Measurements from ENCODE around the gene PCDHGA12. TPM values are rescaled to one million over a fixed set of nuclear protein-coding genes. Genes with fewer than 3 reads are reported as not detected.
A peak's percentile ranks its signal among the peaks of the same experiment; 100 is the strongest.
"Not testable (repeated sequence)": the region's sequence is repeated elsewhere in the genome, so short reads cannot be mapped to it uniquely, and the experiment has no call there.

The PCDHGA12 gene
- total and polyA plus RNA-seq, 9 donors: 2.0 to 10.4 (median 7.5) TPM

DNA sequence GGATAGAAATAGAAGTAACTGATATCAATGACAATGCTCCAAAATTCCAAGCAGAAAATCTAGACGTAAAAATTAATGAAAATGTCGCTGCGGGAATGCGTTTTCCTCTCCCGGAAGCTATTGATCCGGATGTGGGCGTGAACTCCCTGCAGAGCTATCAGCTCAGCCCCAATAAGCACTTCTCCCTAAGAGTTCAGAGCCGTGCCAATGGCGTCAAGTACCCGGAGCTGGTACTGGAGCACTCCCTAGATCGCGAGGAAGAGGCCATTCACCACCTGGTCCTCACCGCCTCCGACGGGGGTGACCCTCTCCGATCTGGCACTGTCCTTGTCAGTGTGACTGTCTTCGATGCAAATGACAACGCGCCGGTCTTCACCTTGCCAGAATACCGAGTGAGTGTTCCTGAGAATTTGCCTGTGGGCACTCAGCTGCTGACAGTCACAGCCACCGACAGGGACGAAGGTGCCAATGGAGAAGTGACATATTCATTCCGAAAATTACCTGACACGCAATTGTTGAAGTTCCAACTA, 16.7 kb upstream of the PCDHGA12 start:
- no peak for TF ChIP-seq POLR2A (IDR thresholded peaks at IDR 0.05)
- TF ChIP-seq, protein P1, sequence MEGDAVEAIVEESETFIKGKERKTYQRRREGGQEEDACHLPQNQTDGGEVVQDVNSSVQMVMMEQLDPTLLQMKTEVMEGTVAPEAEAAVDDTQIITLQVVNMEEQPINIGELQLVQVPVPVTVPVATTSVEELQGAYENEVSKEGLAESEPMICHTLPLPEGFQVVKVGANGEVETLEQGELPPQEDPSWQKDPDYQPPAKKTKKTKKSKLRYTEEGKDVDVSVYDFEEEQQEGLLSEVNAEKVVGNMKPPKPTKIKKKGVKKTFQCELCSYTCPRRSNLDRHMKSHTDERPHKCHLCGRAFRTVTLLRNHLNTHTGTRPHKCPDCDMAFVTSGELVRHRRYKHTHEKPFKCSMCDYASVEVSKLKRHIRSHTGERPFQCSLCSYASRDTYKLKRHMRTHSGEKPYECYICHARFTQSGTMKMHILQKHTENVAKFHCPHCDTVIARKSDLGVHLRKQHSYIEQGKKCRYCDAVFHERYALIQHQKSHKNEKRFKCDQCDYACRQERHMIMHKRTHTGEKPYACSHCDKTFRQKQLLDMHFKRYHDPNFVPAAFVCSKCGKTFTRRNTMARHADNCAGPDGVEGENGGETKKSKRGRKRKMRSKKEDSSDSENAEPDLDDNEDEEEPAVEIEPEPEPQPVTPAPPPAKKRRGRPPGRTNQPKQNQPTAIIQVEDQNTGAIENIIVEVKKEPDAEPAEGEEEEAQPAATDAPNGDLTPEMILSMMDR (IDR thresholded peaks at IDR 0.05): no peak
- TF ChIP-seq EP300 (IDR thresholded peaks at IDR 0.05): no peak
- H3K27ac ChIP-seq: no peak overlapping the region
- peaks cover 14 to 56% of the 10 kb centered on the region in 2 donors for H3K9me3 ChIP-seq
- H3K4me3 ChIP-seq: peak overlapping the region; percentile 16
- WGBS, 3 donors: 15 to 20% (median 16%) methylated on average over 25 of the region's 25 CpGs
- intact Hi-C loops (cut with DNase I): loop anchor here in 1 of 4 donors (10.0 kb wide), 1 partner anchor 111 kb away; no protein-coding TSS in a partner anchor
- peaks cover 2% of the 10 kb centered on the region for H3K4me1 ChIP-seq (ENCODE audit: insufficient read depth)
- no peaks in the 10 kb centered on the region for H3K27me3 ChIP-seq
- H3K36me3 ChIP-seq: peaks cover 4% of the 10 kb centered on the region
- peak in 1 of 5 donors; percentile 12 for DNase-seq

DNA sequence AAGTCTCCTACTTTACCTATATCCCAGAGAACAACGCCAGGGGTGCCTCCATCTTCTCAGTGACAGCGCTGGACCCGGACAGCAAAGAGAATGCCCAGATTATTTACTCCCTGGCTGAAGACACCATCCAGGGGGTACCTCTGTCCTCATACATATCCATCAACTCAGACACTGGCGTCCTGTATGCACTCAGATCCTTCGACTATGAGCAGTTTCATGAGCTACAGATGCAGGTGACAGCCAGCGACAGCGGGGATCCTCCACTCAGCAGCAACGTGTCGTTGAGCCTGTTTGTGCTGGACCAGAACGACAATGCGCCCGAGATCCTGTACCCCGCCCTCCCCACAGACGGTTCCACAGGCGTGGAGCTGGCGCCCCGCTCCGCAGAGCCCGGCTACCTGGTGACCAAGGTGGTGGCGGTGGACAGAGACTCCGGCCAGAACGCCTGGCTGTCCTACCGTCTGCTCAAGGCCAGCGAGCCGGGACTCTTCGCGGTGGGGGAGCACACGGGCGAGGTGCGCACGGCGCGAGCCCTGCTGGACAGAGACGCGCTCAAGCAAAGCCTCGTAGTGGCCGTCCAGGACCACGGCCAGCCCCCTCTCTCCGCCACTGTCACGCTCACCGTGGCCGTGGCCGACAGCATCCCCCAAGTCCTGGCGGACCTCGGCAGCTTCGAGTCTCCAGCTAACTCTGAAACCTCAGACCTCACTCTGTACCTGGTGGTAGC, 15.6 kb upstream of the PCDHGA12 start:
- H3K9me3 ChIP-seq: peaks cover 16 to 56% of the 10 kb centered on the region in 2 donors
- WGBS, 3 donors: 22 to 37% (median 23%) methylated on average over 36 to 46 of the region's 46 CpGs
- H3K36me3 ChIP-seq; H3K4me1 ChIP-seq (ENCODE audit: insufficient read depth); DNase-seq; H3K27me3 ChIP-seq; H3K4me3 ChIP-seq; H3K27ac ChIP-seq: not testable (repeated sequence)
- intact Hi-C loops (cut with DNase I): loop anchor here in 2 of 4 donors (5.0 to 10.0 kb wide), 2 partner anchors 110 to 143 kb away; no protein-coding TSS in a partner anchor

DNA sequence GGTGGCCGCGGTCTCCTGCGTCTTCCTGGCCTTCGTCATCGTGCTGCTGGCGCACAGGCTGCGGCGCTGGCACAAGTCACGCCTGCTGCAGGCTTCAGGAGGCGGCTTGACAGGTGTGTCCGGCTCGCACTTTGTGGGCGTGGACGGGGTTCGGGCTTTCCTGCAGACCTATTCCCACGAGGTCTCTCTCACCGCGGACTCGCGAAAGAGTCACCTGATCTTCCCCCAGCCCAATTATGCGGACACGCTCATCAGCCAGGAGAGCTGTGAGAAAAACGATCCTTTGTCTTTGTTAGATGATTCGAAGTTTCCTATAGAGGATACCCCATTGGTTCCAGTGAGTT, 15.1 kb upstream of the PCDHGA12 start:
- 20 to 27% (median 23%) methylated on average over 16 to 24 of the region's 24 CpGs for WGBS, 3 donors
- not testable (repeated sequence) for H3K4me3 ChIP-seq; H3K27me3 ChIP-seq; H3K27ac ChIP-seq; DNase-seq; H3K4me1 ChIP-seq (ENCODE audit: insufficient read depth); H3K36me3 ChIP-seq
- H3K9me3 ChIP-seq: peaks cover 12 to 54% of the 10 kb centered on the region in 2 donors
- intact Hi-C loops (cut with DNase I): loop anchor here in 2 of 4 donors (5.0 to 10.0 kb wide), 2 partner anchors 110 to 142 kb away; no protein-coding TSS in a partner anchor

DNA sequence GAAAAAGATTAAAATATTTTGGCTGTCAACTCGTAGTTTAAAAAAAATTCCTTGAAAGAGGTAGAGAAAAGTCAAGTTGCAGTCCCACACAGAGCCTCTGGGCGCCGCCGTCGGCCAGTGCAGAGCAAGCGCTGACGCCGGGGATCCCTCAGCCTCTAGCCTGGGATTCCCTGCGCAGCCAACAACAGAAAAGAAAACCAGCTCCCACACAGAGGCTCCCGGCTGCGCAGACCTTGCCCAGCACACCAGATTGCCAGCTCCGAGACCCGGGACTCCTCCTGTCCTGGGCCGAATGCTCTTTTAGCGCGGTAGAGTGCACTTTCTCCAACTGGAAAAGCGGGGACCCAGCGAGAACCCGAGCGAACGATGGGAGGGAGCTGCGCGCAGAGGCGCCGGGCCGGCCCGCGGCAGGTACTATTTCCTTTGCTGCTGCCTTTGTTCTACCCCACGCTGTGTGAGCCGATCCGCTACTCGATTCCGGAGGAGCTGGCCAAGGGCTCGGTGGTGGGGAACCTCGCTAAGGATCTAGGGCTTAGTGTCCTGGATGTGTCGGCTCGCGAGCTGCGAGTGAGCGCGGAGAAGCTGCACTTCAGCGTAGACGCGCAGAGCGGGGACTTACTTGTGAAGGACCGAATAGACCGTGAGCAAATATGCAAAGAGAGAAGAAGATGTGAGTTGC, 12.7 kb upstream of the PCDHGA12 start, which contains the start of gene PCDHGB7:
PCDHGB7 (plus strand) TSS at position 184 of the 679 bp plus-strand sequence; CDS start at position 367, 183 bp downstream.
- Histone ChIP-seq H3K4me3 (peak within 1 kb of the TSS; percentile 23), H3K9me3 (peaks cover 10 to 55% of the 10 kb centered on the region in 2 donors)
- not testable (repeated sequence) for H3K36me3 ChIP-seq; H3K4me1 ChIP-seq (ENCODE audit: insufficient read depth); H3K27ac ChIP-seq; H3K27me3 ChIP-seq
- peak; percentile 44 to 74 (median 64) for DNase-seq
- intact Hi-C loops (cut with DNase I): loop anchor here in 2 of 4 donors (5.0 to 10.0 kb wide), 2 partner anchors 107 to 140 kb away; no protein-coding TSS in a partner anchor
- TF ChIP-seq, protein P1 (IDR thresholded peaks at IDR 0.05): peak in 1 of 3 donors; percentile 42
- 7 to 12% (median 10%) methylated on average over 35 to 46 of the region's 47 CpGs for whole genome bisulfite sequencing, 3 donors

DNA sequence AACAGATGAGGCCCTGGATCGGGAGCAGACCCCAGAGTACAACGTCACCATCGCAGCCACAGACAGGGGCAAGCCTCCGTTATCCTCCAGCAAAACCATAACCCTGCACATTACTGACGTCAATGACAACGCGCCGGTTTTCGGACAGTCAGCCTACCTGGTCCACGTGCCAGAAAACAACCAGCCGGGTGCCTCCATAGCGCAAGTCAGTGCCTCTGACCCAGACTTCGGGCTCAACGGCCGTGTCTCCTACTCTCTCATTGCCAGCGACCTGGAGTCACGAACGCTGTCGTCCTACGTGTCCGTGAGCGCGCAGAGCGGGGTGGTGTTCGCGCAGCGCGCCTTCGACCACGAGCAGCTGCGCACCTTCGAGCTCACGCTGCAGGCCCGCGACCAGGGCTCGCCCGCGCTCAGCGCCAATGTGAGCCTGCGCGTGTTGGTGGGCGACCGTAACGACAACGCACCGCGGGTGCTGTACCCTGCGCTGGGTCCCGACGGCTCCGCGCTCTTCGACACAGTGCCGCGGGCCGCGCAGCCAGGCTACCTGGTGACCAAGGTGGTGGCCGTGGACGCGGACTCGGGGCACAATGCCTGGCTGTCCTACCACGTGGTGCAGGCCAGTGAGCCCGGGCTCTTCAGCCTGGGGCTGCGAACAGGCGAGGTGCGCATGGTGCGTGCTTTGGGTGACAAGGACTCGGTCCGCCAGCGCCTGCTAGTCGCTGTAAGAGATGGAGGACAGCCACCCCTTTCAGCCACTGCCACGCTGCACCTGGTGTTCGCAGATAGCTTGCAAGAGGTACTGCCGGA, 11.0 kb upstream of the PCDHGA12 start:
- Histone ChIP-seq H3K9me3 (peaks cover 15 to 50% of the 10 kb centered on the region in 2 donors), H3K4me3 (no peak overlapping the region), H3K4me1 (ENCODE audit: insufficient read depth) (peaks cover 2% of the 10 kb centered on the region), H3K27me3 (no peaks in the 10 kb centered on the region), H3K27ac (no peak overlapping the region), H3K36me3 (no peaks in the 10 kb centered on the region)
- no peak for DNase-seq
- intact Hi-C loops (cut with DNase I): loop anchor here in 2 of 4 donors (5.0 to 10.0 kb wide), 2 partner anchors 106 to 138 kb away; no protein-coding TSS in a partner anchor
- TF ChIP-seq EP300 (IDR thresholded peaks at IDR 0.05) (no peak), POLR2A (IDR thresholded peaks at IDR 0.05) (no peak)
- TF ChIP-seq, protein P1 (IDR thresholded peaks at IDR 0.05): no peak
- WGBS, 3 donors: 23 to 34% (median 23%) methylated on average over 74 of the region's 74 CpGs
